ENCODE measurements around the gene CFAP45. TPM values are rescaled to one million over a fixed set of nuclear protein-coding genes. Genes with fewer than 3 reads are reported as not detected.

Gene CFAP45
- polyA plus RNA-seq, 1 of the 3 experiments (the other 2 are of a cell fraction) = 0.74 TPM

GRCh38 chr1:159930216-159930615 lies 30.3 kb upstream of the CFAP45 start:
- Histone ChIP-seq H2AFZ (ENCODE audit: low read depth) (no peak overlapping the region), H3K9ac (no peak overlapping the region), H3K9me2 (no peaks in the 10 kb centered on the region), H3K27me3 (ENCODE audit: insufficient read depth) (no peaks in the 10 kb centered on the region), H3K36me3 (replicated peaks in 1 of 2; ENCODE audit: control insufficient read depth in 1 of 2, insufficient read depth in 2 of 2, low read length in 1 of 2) (no peaks in the 10 kb centered on the region), H3K4me3 (ENCODE audit: low read depth in 2 of 2, low read length in 1 of 2) (no peak overlapping the region), H3K4me1 (ENCODE audit: control insufficient read depth in 1 of 2, insufficient read depth in 2 of 2, low read depth in 1 of 2, low read length in 1 of 2) (peaks cover 0 to 8% of the 10 kb centered on the region in 2 experiments; a peak in 1 of 4 replicates), H3K27ac (ENCODE audit: low read depth in 2 of 2, low read length in 1 of 2) (no peak overlapping the region), H3K79me2 (ENCODE audit: insufficient read depth) (peaks cover 11% of the 10 kb centered on the region), H3K9me3 (no peaks in the 10 kb centered on the region), H3F3A (replicated peaks; ENCODE audit: insufficient read depth) (no peaks in the 10 kb centered on the region), H4K20me1 (ENCODE audit: insufficient read depth) (no peaks in the 10 kb centered on the region), H3K4me2 (no peak overlapping the region)
- no peak for DNase-seq
- ChIA-PET CTCF (interaction anchor here (0.6 to 22.3 kb wide), 6 partner anchors 10 to 150 kb away, joined by 3 to 460 read pairs (median 4); partner anchors contain the start of genes DUSP23 and IGSF9), POLR2A (no interaction called here)
- TF ChIP-seq EZH2phosphoT487 (IDR thresholded peaks at IDR 0.05; ENCODE audit: borderline replicate concordance, low read depth) (no peak), REST (IDR thresholded peaks at IDR 0.05; ENCODE audit: low read depth, low read length) (no peak), SMC3 (IDR thresholded peaks at IDR 0.05; ENCODE audit: low read depth, low read length) (no peak), RFX5 (IDR thresholded peaks at IDR 0.05; ENCODE audit: low read length) (no peak), GATA2 (CRISPR knock-in tag; IDR thresholded peaks at IDR 0.05) (no peak), RCOR1 (IDR thresholded peaks at IDR 0.05; ENCODE audit: low read length) (no peak), CHD2 (IDR thresholded peaks at IDR 0.05; ENCODE audit: low read length, partially characterized antibody) (no peak), TAF1 (IDR thresholded peaks at IDR 0.05; ENCODE audit: borderline replicate concordance, low read depth, low read length) (no peak), NFIC (IDR thresholded peaks at IDR 0.05; ENCODE audit: borderline replicate concordance) (no peak), USF1 (IDR thresholded peaks at IDR 0.05; ENCODE audit: borderline replicate concordance, low read depth) (no peak), NRF1 (IDR thresholded peaks at IDR 0.05; ENCODE audit: low read depth, low read length) (no peak)
- 84% methylated on average over 7 of the region's 11 CpGs for WGBS (ENCODE audit: low lambda C conversion rate)

All from SK-N-SH (cell line).